Ramos (cell line): Measurements from ENCODE around the gene ALDH1L1.

Experiments used
- in situ Hi-C: fragments of 300-500 bp; cut with MboI; formaldehyde crosslinking; loops from one replicate; pipeline ENCODE4 v1.14.3; 2022; ENCODE audit warnings: low sequenced_read_pairs; ENCODE audit not compliant: unreplicated experiment

ALDH1L1 gene

DNA sequence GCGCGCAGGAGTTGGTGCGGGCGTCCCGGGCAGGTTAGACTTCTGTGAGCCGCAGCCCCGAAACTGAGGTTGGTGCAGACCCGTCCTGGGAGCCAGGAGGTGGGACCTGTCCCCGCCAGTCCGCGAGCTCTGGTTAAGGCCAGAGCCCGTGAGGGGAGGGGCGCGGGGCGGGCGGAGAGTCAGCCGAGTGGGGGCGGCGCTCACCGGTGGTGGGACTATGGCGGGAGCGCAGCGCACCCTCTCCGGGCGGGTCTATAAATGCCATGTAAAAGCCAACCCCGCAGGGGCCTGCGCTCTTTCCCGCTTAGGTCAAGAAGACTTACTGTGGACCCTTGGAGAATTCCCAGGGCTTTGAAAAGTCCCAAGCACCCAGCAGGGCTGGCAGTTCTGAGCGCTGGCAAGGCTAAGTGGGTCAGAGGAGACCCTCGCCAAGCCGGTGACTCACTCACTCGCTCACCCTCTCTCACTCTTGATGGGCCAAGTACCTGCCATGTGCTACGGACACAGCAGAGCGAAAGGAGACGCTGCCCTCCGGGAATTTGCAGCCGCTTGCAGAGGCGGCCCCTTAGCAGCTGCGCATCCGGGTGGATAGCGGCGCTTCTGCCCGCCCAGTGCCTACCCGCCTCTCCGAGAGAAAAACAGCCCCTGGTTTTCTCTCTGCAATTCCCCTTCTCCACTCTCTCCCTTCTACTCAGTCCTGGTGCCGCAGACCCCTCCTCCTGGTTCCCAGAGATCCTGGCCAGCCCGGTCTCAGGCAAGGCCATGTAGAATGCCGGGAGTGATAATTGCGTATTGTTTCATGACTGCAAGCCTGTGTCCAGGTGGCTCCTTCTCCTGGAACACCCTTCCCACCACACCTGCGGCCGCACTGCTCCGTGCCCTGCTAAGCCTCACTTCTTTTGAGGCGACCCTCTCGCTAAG is at the start of gene ALDH1L1:
TSS of gene ALDH1L1 (minus strand) at position 110 of the 921 bp plus-strand sequence. CDS start 19,607 bp downstream, outside the sequence.
- in situ Hi-C loops: no loop called here

GRCh38 chr3:126226374-126226773 is 46.0 kb upstream of the ALDH1L1 start:
- in situ Hi-C loops: no loop called here

DNA sequence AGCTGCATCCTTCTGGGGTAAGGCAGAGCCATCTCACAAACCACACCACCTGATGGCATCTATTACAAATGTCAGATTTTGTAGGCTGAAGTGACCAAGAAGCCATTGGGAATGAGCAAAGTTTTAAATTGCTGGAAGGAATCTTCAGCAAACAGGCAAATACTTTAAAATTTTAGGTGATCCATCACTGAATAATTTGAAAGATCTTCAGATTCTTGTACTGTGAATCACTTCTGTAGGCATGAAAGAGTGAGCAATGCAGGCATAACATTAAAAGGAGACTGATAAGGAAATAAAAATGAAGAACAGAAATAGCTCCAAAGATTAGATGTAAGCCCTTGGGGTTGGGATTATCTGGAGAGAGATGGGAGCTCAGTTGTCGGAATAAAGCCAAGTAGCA is 36.0 kb upstream of the ALDH1L1 start:
- in situ Hi-C loops: no loop called here

DNA sequence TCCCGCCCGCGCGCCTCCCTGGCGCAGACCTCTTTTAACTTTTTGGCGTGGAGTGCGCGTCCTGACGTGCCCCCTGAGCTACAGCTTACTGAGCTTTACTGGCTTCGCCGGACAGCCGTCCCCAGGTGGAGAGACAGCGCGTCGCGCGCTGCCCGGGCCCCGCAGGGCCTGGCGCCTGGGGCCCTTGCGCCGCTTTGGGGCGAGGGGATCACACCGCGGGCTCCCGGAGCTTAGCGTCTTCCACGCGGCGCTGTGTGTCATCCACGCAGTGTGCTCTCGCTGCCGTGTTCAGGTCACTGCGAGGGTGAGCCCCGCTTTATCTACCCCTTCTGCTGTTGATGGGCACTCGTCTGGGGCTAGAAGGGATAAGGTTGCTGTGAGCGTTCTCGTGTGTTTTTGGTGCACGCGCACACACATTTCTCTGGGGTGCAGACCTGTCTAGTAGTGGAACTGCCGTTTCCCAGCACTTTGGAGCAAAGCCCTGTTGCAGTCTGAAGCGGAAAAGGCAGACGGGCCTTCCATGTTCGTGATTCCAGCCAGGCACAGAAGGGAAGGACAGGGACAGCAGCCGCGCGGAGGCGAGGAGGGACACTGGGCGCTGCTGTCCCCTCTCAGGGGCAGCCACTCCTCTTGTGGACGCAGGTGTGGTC is 33.1 kb upstream of the ALDH1L1 start:
- in situ Hi-C loops: no loop called here

DNA sequence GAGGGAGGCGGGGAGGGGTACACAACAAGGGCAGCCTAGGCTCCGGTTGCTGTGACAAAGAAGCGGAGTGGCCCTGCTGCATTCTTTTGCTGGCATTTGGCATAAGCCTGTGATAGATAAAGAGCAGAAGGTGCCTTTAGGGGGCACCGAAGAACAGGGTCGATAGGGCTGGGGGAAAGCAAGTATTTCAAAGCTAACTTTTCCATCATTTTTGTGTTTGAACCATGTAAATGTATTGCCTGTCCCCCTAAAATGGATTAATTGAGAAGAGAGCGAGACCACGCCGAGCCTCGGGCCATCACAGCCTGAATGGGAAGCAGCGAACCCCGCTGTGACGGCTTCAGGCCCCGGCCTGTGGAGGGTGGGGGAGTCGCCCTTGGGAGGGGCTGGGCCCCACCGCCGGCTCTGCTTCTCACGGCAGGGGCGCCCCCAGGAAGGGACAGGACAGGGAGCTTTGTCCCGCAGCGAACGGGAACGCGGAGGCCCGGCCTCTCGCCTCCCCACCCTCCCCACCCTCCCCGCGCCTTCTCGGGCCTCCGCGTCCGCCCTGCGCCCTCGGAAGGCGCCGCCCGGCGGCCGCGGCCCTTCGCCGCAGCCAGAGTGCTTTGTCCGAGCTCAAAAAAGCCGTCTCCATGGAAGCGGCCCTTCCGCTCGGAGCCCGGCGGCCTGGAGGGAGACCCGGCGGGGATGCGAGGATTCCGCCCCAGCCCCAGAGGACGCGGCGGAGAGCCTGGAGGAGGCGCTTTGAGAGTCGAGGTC is 32.4 kb upstream of the ALDH1L1 start:
- in situ Hi-C loops: no loop called here

GRCh38 chr3:126212250-126212619 is 31.8 kb upstream of the ALDH1L1 start:
- in situ Hi-C loops: no loop called here

DNA sequence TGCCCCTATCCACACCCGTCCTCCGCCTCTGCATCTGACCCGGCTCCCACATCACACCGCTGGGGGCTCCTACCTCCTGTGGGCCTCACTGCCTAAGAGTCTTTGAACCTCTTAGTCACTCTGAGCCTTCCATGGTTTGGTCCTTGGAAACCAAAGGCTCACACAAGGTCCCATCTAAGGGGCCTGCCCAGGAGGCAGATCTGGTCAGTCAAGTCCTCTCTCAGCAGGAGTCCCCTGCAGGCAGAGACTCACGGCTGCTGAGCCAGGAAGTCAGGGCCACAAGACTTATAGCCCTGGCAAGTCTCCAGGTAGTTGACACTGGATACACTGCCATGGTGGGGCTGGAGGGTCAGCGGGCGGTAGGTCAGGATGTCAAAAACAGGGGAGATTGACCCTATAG is 31.2 kb upstream of the ALDH1L1 start:
- in situ Hi-C loops: no loop called here

GRCh38 chr3:126210606-126211005 is 30.2 kb upstream of the ALDH1L1 start:
- in situ Hi-C loops: no loop called here

GRCh38 chr3:126209741-126210140 is 29.4 kb upstream of the ALDH1L1 start:
- in situ Hi-C loops: no loop called here

GRCh38 chr3:126208606-126209256 is 28.3 kb upstream of the ALDH1L1 start:
- in situ Hi-C loops: no loop called here

DNA sequence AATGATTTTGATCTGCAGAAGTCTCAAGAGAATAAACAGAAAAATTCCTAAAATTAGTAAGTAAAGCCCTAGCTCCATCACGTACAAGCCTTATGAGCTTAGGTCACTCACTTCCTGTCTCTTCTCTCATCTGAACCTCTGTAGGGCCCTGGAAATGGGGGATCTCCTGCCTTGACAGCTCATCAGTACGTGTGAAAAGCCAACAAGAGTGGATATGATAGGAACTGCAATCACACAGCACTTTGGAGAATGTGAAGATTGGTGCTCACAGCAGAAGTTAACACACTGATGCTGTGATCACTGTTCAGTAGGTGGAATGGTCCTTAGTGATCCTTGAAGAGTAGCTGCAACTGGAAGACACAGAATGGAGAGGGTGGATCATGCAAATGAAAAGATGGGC is 27.8 kb upstream of the ALDH1L1 start:
- in situ Hi-C loops: no loop called here

DNA sequence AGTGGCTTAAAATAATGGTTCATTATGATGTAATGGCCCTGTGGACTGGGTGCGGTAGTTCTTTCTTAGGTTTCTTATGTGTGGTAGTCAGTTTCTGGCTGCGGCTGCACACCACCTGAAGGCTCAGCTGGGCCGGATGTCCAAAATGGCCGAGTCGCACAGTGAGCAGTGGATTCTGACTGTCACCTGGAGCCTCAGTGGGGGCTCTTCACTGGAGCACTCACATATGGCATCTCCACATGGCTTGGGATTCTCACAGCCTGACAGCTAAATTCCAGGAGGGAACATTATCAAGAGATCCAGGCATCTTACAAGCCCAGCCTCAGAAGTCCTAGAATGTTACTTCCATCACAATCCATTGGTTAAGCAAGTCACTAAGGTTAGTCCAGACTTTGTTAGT is 26.8 kb upstream of the ALDH1L1 start:
- in situ Hi-C loops: no loop called here

DNA sequence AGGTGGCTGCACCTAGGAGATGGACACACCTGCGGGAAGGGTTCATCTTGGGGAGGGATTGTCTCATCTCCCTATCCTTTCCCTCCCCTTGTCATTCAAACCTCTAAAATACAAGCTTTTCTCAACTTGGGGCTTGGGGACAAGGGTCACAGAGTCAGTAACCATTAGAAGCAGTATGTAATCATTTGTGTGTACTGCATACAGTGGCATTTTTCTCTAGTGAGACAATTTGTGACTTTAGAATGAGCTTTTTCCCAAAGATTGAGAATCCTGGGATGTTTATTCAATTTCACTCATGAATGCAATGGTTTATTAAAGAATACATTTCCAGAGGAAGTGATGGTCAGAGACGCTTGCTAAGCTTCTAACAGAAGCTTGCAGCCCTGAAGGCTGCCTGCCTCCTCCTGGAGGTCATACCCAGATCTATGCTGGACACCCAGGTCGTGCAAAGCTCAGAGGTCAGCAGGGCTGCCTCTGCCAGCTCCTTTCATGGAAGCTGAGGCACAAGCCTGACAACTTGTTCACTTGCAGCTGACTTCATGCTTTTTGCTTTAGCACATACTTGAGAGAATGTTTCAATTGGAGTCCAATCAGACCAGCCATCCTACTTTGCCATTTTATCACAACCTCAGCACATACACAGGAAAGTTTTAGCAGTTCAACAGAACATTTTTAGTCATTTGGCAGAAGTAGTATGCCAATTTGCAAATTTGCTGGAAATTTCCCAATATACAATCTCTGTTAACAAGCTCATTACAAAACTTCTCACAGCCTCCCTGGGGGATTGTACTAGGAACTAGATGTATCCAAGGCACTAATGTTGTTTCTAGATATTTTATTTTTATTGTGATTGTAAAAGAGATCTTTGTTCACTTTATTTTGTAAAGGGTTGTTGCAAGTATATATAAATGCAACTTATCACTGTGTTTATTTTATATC is 25.6 kb upstream of the ALDH1L1 start:
- in situ Hi-C loops: no loop called here

DNA sequence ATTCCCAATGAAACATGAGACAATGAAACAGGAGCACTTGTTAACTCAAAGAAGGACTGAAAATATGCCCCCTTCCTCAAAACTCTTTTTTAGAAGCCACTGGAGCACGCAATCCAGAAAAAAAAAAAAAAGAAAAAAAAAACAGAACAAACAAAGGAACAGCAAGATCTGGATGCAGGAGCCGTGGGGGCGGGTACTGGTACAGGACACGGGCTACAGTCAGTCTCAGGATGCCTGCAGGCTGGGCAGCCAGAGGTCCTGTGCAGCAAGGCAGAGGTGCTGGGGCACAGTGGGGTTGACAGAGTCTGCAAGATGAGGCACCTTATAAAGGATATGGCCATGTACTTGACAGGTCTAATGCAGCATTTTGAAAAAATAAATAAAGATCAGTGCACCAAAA is 22.3 kb upstream of the ALDH1L1 start:
- in situ Hi-C loops: no loop called here

- in situ Hi-C loops: no loop called here
Measured at GRCh38 chr3:126202276-126202675, 21.9 kb upstream of the ALDH1L1 start.

DNA sequence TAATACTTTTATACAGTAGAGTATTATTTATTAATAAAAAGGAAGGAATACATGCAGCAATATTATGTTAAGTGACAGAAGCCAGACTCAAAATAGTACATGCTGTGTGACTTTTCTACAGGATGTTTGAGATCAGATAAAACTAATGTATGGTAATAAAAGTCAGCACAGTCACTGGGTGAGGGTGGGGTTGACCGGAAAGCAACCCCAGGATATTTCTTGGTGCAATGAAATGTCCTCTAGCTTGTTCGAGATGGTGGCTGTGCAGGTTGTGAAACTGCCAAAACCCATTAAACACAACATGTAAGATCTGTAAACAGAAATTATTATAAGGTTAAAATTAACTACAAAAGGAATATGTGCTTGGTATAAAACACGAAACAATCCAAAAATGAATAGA is 20.8 kb upstream of the ALDH1L1 start:
- in situ Hi-C loops: no loop called here

GRCh38 chr3:126200534-126200933 is 20.1 kb upstream of the ALDH1L1 start:
- in situ Hi-C loops: no loop called here

DNA sequence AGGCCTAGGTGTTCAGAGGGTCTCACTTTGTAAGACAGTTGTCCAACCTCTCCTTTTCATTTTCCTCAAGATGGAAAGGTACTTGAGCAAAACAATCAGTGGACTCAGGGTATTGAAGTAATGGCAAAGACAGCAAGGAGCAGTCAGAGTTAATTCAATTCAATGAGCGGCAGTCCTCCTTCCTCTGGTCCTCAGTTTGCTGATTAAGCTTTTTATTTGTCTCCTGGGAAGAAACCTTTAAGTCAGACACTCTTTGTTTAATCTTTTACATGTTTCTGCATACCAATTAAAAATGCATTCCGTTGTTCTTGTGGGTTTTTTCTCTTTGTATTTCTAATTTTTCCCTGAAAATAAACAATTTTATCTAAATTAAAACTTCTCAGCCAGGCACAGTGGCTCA is 18.9 kb upstream of the ALDH1L1 start:
- in situ Hi-C loops: no loop called here

DNA sequence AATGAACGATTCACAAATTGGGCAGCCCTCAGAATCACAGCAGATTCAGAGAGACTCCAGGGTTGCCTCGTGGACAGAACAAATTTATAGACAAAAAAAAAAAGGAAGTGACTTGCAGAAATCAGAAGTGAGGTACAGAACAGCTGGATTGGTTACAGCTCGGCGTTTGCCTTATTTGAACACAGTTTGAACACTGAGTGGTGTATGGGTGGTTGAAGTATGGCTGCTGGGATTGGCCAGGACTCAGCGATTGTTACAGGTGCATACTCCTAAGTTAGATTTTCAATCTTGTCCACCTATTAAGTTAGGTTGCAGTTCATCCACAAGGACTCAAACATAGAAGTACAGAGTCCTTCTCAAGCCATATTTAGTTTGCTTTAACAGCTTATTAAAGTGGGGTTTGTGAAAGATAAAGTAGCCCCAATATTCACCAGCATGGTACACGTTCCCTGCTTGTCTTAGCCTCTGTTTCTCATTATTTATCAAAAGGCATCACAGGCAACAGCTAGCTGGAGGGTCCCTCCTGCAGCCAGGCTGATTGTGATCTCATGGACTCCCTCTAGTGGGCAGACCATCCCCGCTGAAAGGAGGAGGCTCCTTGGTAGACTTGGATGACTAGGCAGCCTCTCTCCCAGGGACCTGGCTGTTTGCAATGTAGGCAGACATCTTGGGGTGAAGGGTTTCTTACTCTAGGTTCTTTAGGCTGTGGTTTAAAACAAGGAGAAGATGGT is 17.6 kb upstream of the ALDH1L1 start:
- in situ Hi-C loops: no loop called here
